Peyer's patch (tissue), 4 donors: ENCODE measurements around the gene RAP2A. TPM values are rescaled to one million over a fixed set of nuclear protein-coding genes. Genes with fewer than 3 reads are reported as not detected.

Experiments
- DNase-seq, 3 donors: peaks; one replicate each; pipeline ENCODE4 v3.0.0-alpha.2; 2017 to 2019
- H3K27ac ChIP-seq, 4 donors: fragments of 200-600 bp; sonication (generic); one replicate each; pipeline ENCODE4 v1.5.1; 2016 to 2019
- H3K27me3 ChIP-seq, 2 donors: fragments of 200-600 bp; sonication (generic); one replicate each; pipeline ENCODE4 v1.5.1; 2019
- H3K36me3 ChIP-seq, 3 donors: fragments of 200-600 bp; sonication (generic); one replicate each; pipeline ENCODE4 v1.5.1; 2016 to 2019
- H3K4me1 ChIP-seq, 4 donors: fragments of 200-600 bp; sonication (generic); one replicate each; pipeline ENCODE4 v1.5.1; 2016 to 2019
- H3K4me3 ChIP-seq, 4 donors: fragments of 200-600 bp; sonication (generic); 1 replicate in 3 of 4; 2 replicates in 1 of 4; pipeline ENCODE4 v1.5.1; 2016 to 2019; ENCODE audit warnings: mild to moderate bottlenecking in 1 of 4
- H3K9me3 ChIP-seq, 4 donors: fragments of 200-600 bp; sonication (generic); one replicate each; pipeline ENCODE4 v1.5.1; 2016 to 2019; ENCODE audit warnings: mild to moderate bottlenecking in 1 of 4
- POLR2A ChIP-seq, 2 donors: fragments of 450-650 bp; IDR thresholded peaks; one replicate each; pipeline ENCODE4 v1.5.1; 2017; ENCODE audit warnings: antibody characterized with exemption in 2 of 2, mild to moderate bottlenecking in 2 of 2, moderate library complexity in 2 of 2
- total RNA-seq, 4 donors: library from RNA; depleted of rRNA; stranded (reverse); fragments of >200 nt; gene quantifications; one replicate each; pipeline ENCODE4 v1.1.0, GENCODE V29; 2016
- TF ChIP-seq, protein P1 (sequence below), 6 experiments: fragments of 450-650 bp in 4 of 6; fragments of 200-600 bp in 2 of 6; sonication (generic) in 1 of 6; IDR thresholded peaks; one replicate each; pipeline ENCODE4 v1.5.1; 2017 to 2019; ENCODE audit warnings: antibody characterized with exemption in 6 of 6, mild to moderate bottlenecking in 3 of 6, moderate library complexity in 1 of 6

Gene RAP2A
- total RNA-seq, 4 donors from 2014 or later: 8.7 to 19.8 (median 16.4) TPM

DNA sequence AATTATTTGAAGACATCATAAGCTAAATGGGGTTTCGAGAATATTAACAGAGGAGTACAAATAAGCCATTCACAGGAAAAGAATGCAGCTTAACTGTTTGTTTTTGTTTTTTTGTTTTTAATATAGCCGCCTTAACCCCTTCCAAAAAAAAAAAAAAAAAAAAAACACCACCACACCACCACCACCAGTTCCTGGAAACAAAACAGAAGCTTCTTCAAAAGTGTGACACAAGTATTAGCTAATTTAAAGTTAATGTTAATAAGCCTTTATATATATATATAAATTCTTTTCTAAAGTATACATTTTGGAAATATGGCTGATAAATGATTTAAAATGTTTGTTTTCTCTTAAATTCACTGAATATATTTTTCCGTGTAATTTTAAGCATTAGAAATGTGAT lies 1.4 kb downstream of the RAP2A start:
- peak overlapping the region in 3 of 4 donors; percentile 60 to 74 (median 72) for H3K4me3 ChIP-seq
- peaks cover 0 to 24% (median 5%) of the 10 kb centered on the region in 4 donors for H3K4me1 ChIP-seq
- TF ChIP-seq POLR2A (IDR thresholded peaks at IDR 0.05): no peak
- TF ChIP-seq, protein P1, sequence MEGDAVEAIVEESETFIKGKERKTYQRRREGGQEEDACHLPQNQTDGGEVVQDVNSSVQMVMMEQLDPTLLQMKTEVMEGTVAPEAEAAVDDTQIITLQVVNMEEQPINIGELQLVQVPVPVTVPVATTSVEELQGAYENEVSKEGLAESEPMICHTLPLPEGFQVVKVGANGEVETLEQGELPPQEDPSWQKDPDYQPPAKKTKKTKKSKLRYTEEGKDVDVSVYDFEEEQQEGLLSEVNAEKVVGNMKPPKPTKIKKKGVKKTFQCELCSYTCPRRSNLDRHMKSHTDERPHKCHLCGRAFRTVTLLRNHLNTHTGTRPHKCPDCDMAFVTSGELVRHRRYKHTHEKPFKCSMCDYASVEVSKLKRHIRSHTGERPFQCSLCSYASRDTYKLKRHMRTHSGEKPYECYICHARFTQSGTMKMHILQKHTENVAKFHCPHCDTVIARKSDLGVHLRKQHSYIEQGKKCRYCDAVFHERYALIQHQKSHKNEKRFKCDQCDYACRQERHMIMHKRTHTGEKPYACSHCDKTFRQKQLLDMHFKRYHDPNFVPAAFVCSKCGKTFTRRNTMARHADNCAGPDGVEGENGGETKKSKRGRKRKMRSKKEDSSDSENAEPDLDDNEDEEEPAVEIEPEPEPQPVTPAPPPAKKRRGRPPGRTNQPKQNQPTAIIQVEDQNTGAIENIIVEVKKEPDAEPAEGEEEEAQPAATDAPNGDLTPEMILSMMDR (IDR thresholded peaks at IDR 0.05): no peak
- no peaks in the 10 kb centered on the region for H3K27me3 ChIP-seq
- no peak for DNase-seq
- H3K9me3 ChIP-seq: no peaks in the 10 kb centered on the region
- no peak overlapping the region for H3K27ac ChIP-seq
- no peaks in the 10 kb centered on the region for H3K36me3 ChIP-seq

DNA sequence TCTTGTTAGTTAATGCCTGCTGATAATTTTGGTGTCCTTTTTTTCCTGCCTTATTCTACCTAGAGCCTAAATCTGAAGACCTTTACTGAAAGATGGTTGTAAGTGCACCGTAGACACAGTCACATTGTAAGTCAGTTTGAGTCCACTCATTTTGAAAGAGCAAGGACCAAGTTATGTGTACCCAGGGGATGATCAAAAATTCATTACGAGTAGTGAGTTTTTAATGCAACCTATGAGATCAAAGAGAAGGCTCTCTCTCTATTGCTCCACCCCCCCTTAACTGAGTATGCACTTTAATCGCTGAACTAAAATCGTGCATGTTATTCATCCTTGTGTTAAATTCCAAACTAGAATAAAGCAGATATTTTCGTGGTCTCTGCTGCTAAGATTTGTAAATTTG lies 1.8 kb downstream of the RAP2A start:
- peaks cover 0 to 24% (median 5%) of the 10 kb centered on the region in 4 donors for H3K4me1 ChIP-seq
- H3K4me3 ChIP-seq: peak overlapping the region in 2 of 4 donors; percentile 18 to 74
- no peak for DNase-seq
- no peak for TF ChIP-seq POLR2A (IDR thresholded peaks at IDR 0.05)
- TF ChIP-seq, protein P1 (IDR thresholded peaks at IDR 0.05): no peak
- no peaks in the 10 kb centered on the region for H3K27me3 ChIP-seq
- H3K27ac ChIP-seq: no peak overlapping the region
- H3K36me3 ChIP-seq: no peaks in the 10 kb centered on the region
- no peaks in the 10 kb centered on the region for H3K9me3 ChIP-seq

DNA sequence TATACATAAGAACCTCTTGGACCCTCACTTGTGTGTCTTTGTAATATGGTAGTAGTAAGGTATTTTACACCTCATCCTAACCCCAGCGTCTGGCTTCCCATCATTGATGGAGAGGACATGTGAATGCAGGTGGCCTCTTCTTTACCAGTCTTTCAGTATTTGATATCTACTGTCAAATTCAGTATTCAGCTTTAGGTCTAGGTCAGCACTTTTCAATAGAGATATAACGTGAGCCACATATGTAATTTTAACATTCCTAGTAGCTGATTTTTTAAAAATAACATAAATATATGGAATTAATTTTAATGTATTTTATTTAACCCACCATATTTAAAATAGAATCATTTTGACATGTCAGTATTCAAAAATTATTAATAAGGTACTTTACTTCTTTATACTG lies 2.9 kb downstream of the RAP2A start:
- no peak for DNase-seq
- Histone ChIP-seq H3K27me3 (no peaks in the 10 kb centered on the region), H3K4me3 (no peak overlapping the region), H3K36me3 (no peaks in the 10 kb centered on the region), H3K9me3 (no peaks in the 10 kb centered on the region), H3K27ac (no peak overlapping the region), H3K4me1 (peaks cover 0 to 24% (median 5%) of the 10 kb centered on the region in 4 donors)
- TF ChIP-seq POLR2A (IDR thresholded peaks at IDR 0.05): no peak

DNA sequence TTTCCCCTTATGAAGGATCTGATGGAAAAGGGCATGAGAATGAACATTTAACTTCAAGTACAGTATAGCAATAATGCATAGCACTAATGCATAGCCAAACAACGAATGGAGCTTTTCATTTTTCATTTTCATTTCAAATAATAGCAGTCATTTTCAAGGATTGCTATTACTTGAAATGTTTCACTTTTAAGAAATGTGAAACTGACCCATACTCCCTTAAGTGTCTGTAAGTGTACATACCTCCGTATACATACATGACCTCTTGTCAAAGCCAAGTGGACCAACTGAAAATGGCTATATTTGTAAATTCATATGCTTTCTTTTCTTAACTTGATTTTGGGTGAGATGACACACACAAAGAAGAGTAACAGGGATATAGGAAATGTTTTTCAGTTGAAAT lies 3.8 kb downstream of the RAP2A start:
- H3K9me3 ChIP-seq: no peaks in the 10 kb centered on the region
- H3K4me1 ChIP-seq: peaks cover 0 to 20% (median 2%) of the 10 kb centered on the region in 4 donors
- H3K27ac ChIP-seq: no peak overlapping the region
- no peaks in the 10 kb centered on the region for H3K36me3 ChIP-seq
- no peaks in the 10 kb centered on the region for H3K27me3 ChIP-seq
- TF ChIP-seq, protein P1 (IDR thresholded peaks at IDR 0.05): no peak
- no peak for TF ChIP-seq POLR2A (IDR thresholded peaks at IDR 0.05)
- no peak for DNase-seq
- no peak overlapping the region for H3K4me3 ChIP-seq

DNA sequence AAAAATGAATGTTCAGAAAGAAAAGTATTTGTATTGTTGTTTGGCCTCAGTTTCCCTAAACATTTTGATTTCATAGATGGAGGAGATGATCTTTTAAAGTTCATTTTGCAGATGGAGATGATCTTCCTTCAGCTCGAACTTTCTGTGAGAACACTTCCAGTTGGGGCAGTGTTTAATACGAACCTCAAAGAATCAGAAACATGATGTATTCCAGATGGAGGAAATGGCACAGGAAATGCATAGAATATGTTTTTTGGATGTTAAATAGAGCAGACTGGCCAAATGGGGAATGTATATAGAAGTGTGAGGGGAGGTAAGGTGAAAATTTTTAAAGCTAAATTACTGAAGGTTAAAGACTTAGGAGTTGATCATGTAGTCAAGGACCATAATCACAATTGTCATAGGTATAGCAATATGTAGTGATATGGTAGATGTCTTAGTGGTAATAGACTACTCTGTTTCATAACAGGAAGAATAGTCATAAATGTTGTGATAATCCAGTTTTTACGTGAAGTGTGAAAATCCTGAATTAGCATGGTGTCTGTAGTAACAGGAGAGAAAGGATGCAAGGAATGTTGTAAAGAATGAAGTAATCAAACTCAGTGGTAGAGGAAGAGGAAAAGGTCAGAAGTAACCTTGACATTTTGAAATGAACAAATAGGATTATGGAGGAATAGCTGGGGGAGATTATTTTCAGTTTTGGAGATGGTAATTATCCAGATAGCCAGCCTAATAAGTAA lies 5.1 kb downstream of the RAP2A start:
- H3K27ac ChIP-seq: no peak overlapping the region
- no peaks in the 10 kb centered on the region for H3K27me3 ChIP-seq
- peaks cover 0 to 20% (median 2%) of the 10 kb centered on the region in 4 donors for H3K4me1 ChIP-seq
- no peaks in the 10 kb centered on the region for H3K36me3 ChIP-seq
- no peak for DNase-seq
- TF ChIP-seq, protein P1 (IDR thresholded peaks at IDR 0.05): no peak
- TF ChIP-seq POLR2A (IDR thresholded peaks at IDR 0.05): no peak
- no peaks in the 10 kb centered on the region for H3K9me3 ChIP-seq
- H3K4me3 ChIP-seq: no peak overlapping the region

DNA sequence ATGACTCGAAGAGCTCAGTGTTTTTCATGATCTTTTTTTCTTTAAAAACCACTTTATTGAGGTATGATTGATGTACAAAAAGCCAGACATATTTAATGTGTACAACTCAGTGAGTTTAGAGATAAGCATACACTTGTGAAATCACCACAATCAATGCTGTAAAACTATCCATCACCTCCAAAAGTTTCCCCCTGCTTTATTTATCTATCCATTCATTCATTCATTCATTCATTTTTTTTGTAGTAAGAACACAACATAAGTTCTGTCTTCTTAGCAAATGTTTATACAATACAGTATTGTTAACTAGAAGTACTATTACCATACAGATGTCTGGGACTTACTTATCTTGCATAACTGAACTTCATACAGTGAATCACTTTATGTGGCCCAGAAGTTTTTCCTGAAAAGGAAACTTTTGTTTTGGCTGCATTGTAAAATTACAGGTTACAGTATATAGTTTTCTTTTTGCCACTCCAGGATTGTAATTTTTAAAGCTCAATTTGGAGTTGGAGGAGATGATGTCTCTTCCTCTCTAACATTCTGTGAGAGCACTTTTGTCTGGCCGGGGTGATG lies 6.7 kb downstream of the RAP2A start:
- no peak overlapping the region for H3K27ac ChIP-seq
- H3K36me3 ChIP-seq: no peaks in the 10 kb centered on the region
- H3K9me3 ChIP-seq: no peaks in the 10 kb centered on the region
- DNase-seq: no peak
- no peak for TF ChIP-seq POLR2A (IDR thresholded peaks at IDR 0.05)
- TF ChIP-seq, protein P1 (IDR thresholded peaks at IDR 0.05): no peak
- H3K27me3 ChIP-seq: no peaks in the 10 kb centered on the region
- peaks cover 0 to 20% (median 0%) of the 10 kb centered on the region in 4 donors for H3K4me1 ChIP-seq
- H3K4me3 ChIP-seq: no peak overlapping the region
